SK-N-SH (cell line): ENCODE measurements around the gene DBET.

Experiments used
- CTCF ChIP-seq: fragments of 200-600 bp; sonication (generic); IDR thresholded peaks from 2 replicates; pipeline ENCODE4 v1.6.1; 2017; ENCODE audit warnings: antibody characterized with exemption, mild to moderate bottlenecking, moderate library complexity
- EP300 ChIP-seq, 2 experiments: IDR thresholded peaks; 2 replicates each; pipeline versions ENCODE4 v1.4.0 to v1.6.1; 2012; ENCODE audit warnings: borderline replicate concordance in 1 of 2, low read depth in 1 of 2, low read length in 1 of 2
- FOSL2 ChIP-seq: IDR thresholded peaks from 2 replicates; pipeline ENCODE4 v1.4.0; 2012; ENCODE audit warnings: low read depth, mild to moderate bottlenecking, moderate library complexity, borderline replicate concordance
- FOXJ3 ChIP-seq: sonication (generic); formaldehyde crosslinking; IDR thresholded peaks from 2 replicates; pipeline ENCODE4 v1.5.1; 2020; ENCODE audit warnings: mild to moderate bottlenecking, missing genetic modification reagents
- GABPA ChIP-seq: IDR thresholded peaks from 2 replicates; pipeline ENCODE4 v1.4.0; 2012; ENCODE audit warnings: low read depth, mild to moderate bottlenecking
- IRF3 ChIP-seq: fragments of 150-350 bp; IDR thresholded peaks from 2 replicates; pipeline ENCODE4 v1.6.1; 2016; ENCODE audit warnings: mild to moderate bottlenecking, low read depth, low read length
- JUND ChIP-seq: IDR thresholded peaks from 2 replicates; pipeline ENCODE4 v1.4.0; 2012
- RCOR1 ChIP-seq: fragments of 150-350 bp; IDR thresholded peaks from 2 replicates; pipeline ENCODE4 v1.6.1; 2017; ENCODE audit warnings: antibody characterized with exemption, low read length
- REST ChIP-seq: IDR thresholded peaks from 2 replicates; pipeline ENCODE4 v1.6.1; 2012; ENCODE audit warnings: mild to moderate bottlenecking, low read depth, low read length, moderate library complexity
- SIN3A ChIP-seq: IDR thresholded peaks from 2 replicates; pipeline ENCODE4 v1.6.1; 2012; ENCODE audit warnings: low read depth, mild to moderate bottlenecking, low read length, moderate library complexity, borderline replicate concordance

- TF ChIP-seq JUND = no peak
- no peak for TF ChIP-seq FOXJ3
- no peak for TF ChIP-seq FOSL2
- no peak for TF ChIP-seq EP300 (IDR thresholded peaks at IDR 0.05; ENCODE audit: borderline replicate concordance in 1 of 2, low read depth in 1 of 2, low read length in 1 of 2)
- TF ChIP-seq CTCF = no peak
- no peak for TF ChIP-seq REST
- no peak for TF ChIP-seq SIN3A
- no peak for TF ChIP-seq IRF3
- no peak for TF ChIP-seq GABPA
- TF ChIP-seq RCOR1 = no peak
Measured at GRCh38 chr4:190017357-190018200, 46.7 kb upstream of the DBET start.
